GM19240 (cell line): ENCODE data around the gene TMEM100.

Experiments
- DNase-seq: peaks from one replicate; pipeline ENCODE4 v3.0.0; 2011; ENCODE audit warnings: low spot score; ENCODE audit not compliant: insufficient read length

The TMEM100 gene

DNA sequence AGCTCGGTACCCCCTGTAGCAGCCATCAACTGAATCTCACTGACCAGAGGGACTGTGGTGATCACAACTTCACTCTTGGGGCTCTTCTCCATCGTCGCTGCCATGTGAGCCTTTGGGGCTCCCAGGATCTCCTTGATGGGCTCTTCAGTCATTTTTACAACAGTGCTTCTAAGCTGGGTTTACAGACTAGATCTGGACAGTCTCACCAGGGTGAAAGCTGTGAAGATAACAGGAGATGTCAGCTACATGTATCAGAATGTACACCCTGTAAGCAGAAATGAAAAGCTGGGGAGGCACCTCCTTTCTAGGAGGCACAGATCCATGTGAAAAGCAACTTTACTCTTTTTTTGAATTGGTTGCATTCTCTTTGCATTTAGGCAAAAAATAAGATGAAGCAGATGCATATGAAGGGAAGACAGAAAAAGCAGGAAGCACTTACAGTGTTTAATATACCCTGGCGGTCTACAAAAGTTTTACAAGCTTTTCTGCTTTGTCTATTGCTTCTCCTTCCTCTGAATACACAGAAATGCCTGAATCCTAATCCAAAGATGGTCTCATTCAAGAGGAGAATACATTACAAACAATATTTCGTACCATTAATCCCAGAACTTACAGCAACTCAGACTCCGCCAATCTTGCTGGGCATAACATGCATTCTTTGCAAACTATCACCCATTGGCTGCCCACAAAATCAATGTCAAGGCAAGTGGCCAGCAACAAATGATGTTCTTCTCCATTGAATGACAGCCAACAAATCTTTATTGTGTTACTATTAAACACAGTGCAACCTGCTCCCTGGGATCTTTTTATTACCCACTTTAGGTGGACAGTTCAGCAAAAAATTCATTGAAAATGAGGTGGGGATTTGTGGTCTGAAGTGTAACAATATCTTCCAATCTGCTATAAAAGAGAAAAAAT lies 1.5 kb downstream of the TMEM100 start:
- DNase-seq, result no peak

DNA sequence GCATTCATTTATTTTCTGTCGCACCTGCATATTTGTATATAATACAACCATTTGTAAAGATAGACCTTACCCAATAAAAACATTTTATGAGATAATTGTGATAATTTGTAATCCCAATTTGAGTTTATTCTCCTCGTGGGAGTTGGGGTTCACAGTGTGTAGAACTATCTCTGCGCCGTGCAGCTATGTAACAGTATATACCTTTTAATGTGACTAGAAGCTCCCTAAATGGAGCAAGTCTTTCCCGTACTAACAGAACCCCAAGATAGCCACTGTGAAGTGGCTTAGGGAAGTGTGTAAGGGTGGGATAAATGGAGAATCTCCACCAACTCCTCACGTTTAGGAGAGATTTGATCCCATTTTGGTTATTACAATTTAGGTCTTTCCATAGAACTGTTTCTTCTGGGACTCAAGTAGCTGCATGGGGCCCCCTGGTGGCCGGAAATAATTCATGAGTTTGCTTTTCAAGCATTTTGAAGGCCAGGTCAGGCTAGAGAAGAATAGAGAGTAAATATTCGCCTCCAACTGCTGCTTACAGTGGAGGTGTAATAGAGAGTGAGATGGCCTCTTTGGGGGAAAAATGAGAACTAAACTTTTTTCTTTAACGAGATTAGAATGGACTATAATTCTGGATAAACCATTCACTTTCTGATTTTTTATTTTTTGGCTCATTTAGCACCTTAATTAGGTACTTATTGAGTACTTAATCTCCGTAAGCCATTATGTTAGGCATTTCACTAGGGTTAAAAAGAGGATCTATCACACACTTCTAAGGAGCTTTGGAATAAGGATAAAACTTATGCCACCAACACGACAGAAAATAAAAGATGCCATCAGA lies 4.5 kb downstream of the TMEM100 start:
- DNase-seq, result no peak

DNA sequence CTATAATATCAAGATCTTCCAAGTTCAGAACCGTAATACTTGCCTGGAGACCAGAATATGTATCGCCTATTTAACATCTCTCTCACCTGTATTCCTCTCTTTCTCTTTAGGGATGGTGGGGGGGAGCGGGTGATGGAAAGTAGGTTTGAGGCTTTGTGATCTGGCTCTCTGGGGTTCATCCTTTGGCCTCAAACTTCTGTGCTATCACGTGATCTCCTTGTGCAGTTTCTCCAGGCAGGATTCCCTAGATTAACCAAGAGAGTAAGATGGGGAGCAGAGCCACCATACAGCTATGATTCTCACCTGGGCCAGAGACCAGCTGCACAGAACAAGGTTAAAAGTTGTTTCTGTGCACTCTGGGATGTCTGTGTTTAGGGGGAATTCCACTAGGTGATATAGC lies 5.2 kb downstream of the TMEM100 start:
- DNase-seq, result no peak

DNA sequence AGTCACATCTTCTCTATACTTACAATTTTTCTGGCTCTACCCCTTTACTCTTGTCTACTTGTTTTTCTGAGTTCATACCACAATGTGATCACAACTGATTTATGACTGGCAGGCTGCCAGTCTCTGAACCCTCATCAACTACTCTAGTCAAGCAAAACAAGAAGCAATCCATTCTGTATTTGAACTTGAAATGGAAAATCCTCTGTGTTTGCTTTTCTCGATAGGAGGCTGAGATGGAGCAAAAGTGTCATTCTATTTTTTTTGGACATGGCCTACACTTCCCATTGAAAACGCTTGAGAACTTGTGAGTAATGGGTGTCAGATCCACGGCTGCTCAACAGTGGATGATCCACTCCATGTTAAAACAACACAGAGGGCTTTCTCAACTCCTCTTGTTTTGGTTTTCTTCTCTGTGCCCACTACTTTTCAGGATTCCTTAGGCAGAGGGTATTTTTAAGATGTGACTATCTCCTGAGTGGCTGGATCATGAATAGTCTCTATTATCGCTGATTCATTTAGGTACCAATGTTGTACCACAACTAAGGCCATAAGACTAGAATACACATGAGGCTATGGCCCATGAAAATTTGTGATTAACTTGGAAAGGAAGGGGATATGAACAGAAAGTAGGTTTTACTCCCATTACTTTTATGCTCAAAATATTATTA lies 11.7 kb downstream of the TMEM100 start:
- no peak for DNase-seq

DNA sequence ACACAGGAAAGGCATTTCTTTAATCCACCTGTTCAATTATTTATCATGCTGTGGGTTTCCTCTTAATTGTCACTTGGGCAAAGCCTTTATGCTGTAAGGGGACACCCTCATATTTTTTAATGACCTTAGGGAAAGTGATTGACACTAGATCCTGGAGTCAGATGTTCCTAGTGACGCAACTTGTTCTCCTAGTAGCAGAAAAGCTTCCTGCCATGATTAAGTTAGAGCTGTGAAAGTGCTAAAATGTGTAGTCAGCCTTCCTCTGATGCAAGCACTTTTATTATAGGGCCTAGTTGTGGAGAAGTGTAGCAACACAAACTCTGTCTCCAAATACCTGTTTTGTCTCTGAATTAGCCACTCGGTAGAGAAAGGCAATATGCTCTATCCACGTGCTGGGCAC lies 12.3 kb downstream of the TMEM100 start:
- DNase-seq, result no peak

DNA sequence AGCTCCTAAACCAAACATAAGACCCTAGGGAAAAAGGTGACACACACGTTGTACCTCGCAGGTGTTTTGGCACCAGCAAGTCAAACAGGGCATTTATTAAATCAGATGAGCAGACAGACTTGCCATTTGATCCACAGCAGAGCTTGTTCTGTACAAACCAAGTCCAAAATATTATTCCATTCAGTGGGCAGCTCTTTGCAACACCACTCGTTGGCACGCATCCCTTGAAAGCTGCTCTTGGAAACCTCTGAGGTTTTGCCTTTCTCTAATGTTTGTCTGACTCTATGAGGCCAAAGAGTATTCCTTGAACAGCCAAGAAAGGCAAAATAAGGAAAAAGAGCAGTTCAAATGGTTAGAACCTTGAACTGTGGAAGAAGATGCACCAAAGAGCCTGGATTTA lies 12.7 kb downstream of the TMEM100 start:
- DNase-seq, result no peak

DNA sequence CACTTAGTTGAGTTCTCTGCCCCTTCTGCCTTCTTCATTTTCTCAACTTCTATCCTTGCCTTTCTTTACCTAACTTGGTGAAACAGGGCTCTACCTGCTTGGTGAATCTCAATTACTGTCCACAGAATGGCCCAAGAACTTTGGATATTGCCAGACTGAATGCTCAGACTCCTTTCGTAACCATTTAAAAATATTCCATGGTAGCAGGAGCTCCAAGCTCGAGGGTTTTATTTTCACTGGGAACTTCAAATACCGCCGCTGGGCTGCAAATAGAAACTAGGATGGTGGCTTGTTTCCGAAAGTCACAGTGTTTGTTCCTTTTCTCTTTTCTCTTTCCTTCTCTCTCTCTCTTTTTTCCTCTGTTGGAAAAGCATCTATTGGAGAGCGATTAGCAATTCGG lies 13.2 kb downstream of the TMEM100 start:
- DNase-seq, result no peak

DNA sequence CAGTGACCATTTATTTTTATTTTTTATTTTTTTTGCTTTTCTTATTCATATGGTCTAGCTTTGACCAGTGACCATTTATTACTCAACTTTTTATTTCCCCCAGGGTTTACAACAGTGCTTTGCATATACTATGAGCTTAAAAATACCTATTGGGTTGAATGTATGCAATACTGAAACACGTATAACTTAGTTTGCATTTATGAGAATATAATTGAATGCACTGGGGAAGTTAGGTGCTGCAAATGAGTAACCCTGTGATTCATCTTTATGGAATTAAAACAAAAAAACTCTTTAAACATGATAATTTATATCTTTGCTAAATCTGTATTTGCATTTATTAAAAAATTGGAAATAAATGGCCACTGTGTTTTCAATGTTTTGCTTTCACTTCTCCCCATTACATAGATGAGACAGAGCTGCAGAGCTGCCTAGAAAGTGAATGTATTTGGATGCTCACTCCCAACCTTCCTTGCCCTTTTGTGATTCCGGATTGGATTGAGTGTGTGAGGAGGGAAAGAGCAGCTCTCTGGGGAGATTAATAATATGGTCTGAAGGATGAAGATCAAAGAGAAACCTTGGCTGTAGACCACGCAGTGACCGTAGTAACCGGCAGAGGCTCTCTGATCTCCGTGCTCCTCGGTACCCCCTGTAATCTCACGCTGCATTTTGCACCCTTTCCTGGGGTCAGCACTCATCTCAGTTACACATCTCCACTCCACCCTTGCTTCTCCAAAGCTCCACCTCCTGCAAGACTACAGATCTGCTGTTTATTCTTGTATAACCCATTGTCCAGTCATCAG lies 14.3 kb downstream of the TMEM100 start:
- no peak for DNase-seq

DNA sequence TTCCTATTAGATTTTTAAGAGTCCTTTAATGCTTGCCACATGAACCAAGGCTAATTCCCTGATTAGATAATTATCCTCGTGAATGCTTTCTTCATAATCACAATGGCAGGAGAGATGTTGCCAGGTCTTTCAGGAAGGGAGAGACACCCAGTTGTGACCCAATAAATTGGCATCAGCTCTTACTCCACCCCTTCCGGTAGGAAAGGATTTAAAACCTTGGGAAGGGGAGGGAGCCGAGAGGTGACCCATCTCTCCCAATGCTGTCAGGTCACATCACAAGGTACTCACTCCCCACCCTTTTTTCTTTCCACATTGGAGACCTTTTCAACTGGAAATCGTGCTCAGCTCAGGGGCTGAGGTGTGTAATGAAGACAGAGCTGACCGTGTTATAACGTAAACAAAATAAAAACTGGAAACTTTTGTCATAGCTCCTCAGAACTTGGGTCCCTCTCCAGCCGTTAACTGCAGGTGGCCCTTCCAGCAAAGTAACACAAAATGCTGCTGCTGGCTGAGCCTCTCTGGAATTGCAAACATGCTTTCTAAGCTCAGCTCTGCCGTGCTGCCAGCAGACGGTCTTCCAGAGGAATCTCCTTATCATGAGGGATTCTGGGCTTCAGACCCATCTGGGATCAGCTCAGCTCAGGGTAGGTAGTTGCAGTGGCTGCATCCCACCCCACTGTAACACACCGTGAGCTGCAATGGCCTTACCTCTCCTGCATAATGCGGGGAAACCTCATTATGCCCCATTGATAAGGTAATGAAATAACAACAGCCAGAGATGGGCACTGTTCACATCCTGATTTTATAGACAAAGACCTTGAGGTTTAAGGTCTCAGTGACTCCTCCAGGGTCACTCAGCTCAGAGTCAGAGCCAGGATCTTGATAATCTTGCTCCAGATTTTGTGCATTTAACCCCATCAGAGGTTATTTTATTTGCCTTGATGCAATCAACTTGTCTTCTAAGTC lies 15.6 kb downstream of the TMEM100 start:
- no peak for DNase-seq

DNA sequence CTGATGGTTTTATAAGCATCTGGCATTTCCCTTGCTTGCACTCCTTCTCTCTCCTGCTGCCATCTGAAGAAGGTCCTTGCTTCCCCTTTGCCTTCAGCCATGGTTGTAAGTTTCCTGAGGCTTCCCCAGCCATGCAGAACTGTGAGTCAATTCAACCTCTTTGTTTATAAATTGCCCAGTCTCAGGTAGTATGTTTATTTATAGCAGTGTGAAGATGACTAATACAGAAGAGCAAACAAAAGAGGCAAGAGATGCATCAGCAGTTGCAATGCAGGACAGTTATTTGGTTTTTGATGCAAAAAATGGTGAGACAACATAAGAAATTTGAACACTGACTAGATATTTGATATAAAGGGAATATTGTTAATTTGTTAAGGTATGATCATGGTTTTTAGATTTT lies 16.8 kb downstream of the TMEM100 start:
- DNase-seq, result no peak

DNA sequence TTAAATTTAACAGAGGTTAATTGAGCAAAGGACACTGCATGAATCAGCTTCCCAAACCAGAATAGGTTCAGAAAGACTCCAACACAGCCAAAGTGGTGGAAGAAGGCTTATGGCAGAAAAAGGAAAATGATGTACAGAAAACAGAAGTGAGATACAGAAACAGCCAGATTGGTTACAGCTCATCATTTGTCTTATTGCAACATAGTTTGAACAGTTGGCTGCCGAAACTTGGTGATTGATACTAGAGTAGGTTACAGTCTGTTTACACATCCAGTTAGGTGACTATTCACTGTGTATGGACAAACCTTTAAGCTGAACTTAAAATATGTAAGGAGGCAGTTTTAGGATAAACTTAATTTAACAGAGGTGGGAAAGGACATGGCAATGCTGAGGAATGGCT lies 18.3 kb downstream of the TMEM100 start:
- DNase-seq, result no peak

DNA sequence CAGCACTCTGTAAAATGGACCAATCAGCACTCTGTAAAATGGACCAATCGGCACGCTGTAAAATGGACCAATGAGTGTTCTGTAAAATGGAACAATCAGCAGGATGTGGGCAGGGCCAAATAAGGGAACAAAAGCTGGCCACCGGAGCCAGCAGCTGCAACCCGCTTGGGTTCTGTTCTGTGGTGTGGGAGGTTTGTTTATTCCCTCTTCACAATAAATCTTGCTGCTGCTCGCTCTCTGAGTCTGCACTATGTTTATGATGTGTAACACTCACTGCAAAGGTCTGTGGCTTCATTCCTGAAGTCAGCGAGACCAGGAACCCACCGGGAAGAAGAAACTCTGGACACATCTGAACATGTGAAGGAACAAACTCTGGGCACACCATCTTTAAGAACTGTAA lies 20.5 kb downstream of the TMEM100 start:
- DNase-seq, result no peak

DNA sequence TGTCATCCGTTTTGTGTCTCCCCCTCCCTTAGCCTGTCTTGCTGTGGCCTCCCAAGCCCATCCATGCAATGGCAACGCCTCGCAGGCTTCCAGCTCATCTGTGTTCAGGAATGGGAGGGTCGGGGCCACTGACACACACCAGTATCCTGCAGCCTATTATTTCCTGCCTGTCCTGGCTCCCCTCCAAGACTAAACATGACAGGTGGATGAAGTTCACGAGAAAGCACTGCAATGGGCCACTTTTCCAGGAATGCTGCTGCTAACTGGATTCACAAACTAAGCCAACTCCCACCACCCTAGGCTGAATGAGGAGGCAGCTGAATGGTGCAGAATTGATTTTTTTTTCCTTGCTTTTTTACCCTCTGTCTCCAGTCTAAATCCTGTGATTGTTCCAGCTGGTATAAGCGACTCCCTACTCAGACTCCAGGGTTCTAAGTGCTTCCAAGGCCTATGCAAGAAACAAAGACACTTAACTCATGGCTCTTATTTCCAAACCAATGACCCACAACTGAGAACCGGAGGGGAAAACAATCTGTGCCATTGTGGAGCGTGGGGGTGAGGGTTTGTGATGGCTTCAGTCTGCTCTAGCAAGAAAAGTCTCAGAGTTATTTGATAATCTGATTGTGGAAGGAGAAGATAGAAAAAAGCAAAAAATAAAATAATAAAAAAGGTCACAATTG lies 23.3 kb downstream of the TMEM100 start:
- DNase-seq, result no peak

DNA sequence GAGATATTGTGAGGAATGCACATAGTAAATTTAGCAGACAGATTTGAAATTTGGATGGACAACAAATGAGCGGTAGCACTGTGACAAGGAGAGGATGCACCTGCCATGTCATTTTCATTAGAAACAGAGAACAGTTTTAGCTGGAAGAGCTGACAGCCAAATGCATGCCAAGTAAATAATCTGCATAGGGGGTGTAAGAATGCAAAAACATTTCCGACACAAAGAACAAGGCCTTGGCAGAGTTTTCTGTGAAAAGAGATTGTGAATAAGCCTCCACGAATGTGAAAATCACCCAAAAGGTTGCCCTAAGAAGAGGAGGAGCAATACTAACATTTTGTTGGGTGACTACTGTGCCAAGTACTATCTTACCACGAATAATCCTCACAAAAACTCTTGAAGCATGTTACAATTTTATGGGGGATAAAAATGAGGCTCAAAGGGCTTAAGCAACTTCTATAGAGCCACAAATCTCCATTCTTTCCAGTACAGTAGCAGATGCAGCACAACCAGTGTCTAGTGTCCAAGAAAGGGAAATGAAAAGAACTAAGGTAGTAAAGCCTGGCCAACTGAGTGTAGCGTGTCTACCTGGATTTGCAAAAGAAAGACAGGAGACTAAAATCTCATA lies 28.3 kb downstream of the TMEM100 start:
- no peak for DNase-seq

DNA sequence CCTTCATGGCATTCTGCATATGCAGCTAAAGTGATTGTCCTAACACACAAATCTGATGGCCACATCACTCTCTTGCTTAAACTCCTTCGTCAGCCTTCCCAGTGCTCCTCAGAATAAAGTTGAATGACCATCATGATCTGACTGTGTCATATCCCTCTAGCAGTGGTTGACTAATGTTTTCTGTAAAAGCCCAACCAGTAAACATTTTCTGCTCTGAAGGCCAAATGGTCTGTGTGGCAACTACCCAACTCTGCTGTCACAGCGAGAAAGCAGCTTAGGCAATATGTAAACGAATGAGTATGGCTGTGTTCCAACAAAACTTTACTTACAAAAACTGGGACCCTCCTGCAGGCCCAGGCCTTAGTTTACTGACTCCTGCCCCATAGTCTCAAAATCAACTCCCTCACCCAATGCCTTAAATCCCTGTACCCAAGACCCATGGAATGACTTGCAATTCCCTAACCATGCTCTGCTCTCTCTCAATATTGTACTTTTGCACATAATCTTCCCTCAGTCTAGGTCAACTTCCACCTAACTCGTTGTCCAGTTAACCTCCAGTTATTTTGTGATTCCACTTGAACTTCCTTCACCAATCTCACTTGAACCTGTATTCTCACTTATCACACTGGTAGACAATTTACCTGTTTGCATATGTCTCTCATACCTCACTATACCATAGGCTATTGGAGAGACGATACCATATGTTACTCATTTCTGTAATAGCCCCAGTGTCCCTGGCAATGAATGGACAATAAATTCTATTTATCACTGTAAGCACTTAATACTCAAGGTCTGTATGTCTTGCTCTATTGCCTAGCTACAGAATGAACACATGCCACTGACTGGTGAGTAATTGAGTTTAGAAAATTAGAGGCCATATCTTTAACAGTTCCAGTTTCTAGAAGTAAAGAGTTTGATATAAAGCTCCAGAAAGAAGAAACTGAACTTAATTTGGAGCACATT lies 29.1 kb downstream of the TMEM100 start:
- DNase-seq, result no peak

DNA sequence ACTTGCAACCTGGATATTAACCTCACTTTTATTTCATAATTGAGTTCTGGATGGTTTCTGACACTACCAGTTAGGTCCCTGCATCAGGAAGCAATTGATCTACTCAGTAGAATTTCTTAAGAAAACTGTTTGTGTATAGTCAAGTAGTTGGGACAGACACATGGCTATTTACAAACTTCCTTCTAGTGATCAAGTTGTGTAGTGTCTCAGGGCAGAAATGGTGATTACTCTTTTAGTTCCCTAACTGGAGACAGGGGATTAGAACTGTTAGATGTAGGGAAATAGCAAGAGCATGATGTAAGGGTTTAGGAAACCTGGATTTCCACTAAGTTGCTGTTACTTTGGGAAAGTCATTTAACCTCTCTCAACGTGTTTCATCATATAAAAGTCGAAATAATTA lies 30.4 kb downstream of the TMEM100 start:
- DNase-seq, result no peak

DNA sequence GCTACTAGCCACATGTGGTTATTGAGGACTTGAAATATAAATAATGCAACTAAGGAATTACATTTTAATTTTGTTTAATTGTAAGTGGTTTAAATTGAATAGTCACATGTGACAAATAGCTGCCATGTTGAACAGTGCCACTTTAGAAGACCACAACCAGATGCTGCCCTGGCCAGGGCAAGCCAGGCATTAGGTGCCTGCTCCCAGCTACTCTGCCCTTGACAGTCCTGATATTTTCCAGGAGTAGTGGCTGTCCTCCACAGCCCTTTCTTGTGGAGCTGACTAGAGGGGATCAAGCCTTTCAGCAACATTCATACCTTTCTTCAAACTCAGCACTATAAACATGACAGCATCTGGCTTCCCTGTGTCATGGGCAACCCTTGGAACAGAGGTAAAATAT lies 31.0 kb downstream of the TMEM100 start:
- DNase-seq, result no peak

DNA sequence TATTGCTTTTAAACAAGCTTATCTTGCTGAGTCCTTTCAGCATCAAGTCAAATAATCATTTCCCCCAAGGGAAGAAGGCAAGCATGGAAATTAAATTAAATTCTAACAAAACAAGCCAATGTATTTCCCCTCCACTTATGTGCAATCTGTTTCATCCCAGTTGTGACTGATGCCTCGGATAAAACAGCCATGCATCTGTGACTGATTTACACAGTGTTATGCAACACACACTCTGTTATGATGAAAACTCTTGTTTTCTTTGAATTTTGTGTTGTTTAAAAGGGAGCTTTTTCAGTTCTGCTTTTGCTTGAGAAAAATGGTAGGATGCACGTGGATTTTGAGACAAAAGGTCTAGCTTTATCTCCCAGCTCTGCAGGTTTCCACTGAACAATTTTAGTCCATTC lies 32.6 kb downstream of the TMEM100 start:
- DNase-seq, result no peak
